GM23338 (cell line): Measurements from ENCODE around the gene PPP1R13L.

Source experiments
- CREB1 ChIP-seq: fragments of 250-450 bp; sonication (Bioruptor Pico); IDR thresholded peaks from 2 replicates; pipeline ENCODE4 v1.5.0; 2020; ENCODE audit warnings: low read depth, mild to moderate bottlenecking, moderate library complexity
- CTCF ChIP-seq, 2 experiments: fragments of 200-600 bp in 1 of 2; sonication (generic) in 1 of 2; conservative IDR thresholded peaks; 2 replicates each; pipeline versions ENCODE4 v1.5.1 to v1.6.1; 2016 to 2017; ENCODE audit warnings: antibody characterized with exemption in 2 of 2, low read depth in 2 of 2, mild to moderate bottlenecking in 2 of 2, moderate library complexity in 1 of 2
- EZH2 ChIP-seq: fragments of 200-600 bp; sonication (generic); IDR thresholded peaks from one replicate; pipeline ENCODE4 v1.8.0; 2017; ENCODE audit warnings: antibody characterized with exemption, mild to moderate bottlenecking, low read depth; ENCODE audit not compliant: unreplicated experiment
- EZH2phosphoT487 ChIP-seq: fragments of 200-600 bp; sonication (generic); IDR thresholded peaks from one replicate; pipeline ENCODE4 v1.8.1; 2018; ENCODE audit warnings: antibody characterized with exemption; ENCODE audit not compliant: unreplicated experiment
- JUNB ChIP-seq: IDR thresholded peaks from one replicate; pipeline ENCODE4 v1.6.1; 2016; ENCODE audit warnings: antibody characterized with exemption; ENCODE audit not compliant: unreplicated experiment
- POLR2AphosphoS5 ChIP-seq: IDR thresholded peaks from 2 replicates; pipeline ENCODE4 v1.6.1; 2016; ENCODE audit warnings: antibody characterized with exemption, low read depth
- STAT1 ChIP-seq: IDR thresholded peaks from one replicate; pipeline ENCODE4 v1.6.1; 2016; ENCODE audit warnings: antibody characterized with exemption; ENCODE audit not compliant: unreplicated experiment
- ZNF331 ChIP-seq: fragments of 250-450 bp; sonication (Bioruptor Pico); IDR thresholded peaks from 2 replicates; pipeline ENCODE4 v1.5.0; 2020; ENCODE audit warnings: low read depth, mild to moderate bottlenecking, moderate library complexity
- ZNF462 ChIP-seq: fragments of 250-450 bp; sonication (Bioruptor Pico); IDR thresholded peaks from 2 replicates; pipeline ENCODE4 v1.5.0; 2020; ENCODE audit warnings: mild to moderate bottlenecking, moderate library complexity
- TF ChIP-seq, protein P1 (sequence below): IDR thresholded peaks from one replicate; pipeline ENCODE4 v1.6.1; 2018; ENCODE audit warnings: antibody characterized with exemption; ENCODE audit not compliant: unreplicated experiment
- TF ChIP-seq, protein P2 (sequence below): IDR thresholded peaks from 2 replicates; pipeline ENCODE4 v1.6.1; 2016; ENCODE audit warnings: antibody characterized with exemption

GRCh38 chr19:45400192-45400591 lies 4.7 kb downstream of the PPP1R13L start:
- TF ChIP-seq CTCF (conservative IDR thresholded peaks at IDR 0.05; ENCODE audit: low read depth in 2 of 2), result no peak
- TF ChIP-seq ZNF331 (CRISPR knock-in tag), result no peak
- TF ChIP-seq, protein P1, sequence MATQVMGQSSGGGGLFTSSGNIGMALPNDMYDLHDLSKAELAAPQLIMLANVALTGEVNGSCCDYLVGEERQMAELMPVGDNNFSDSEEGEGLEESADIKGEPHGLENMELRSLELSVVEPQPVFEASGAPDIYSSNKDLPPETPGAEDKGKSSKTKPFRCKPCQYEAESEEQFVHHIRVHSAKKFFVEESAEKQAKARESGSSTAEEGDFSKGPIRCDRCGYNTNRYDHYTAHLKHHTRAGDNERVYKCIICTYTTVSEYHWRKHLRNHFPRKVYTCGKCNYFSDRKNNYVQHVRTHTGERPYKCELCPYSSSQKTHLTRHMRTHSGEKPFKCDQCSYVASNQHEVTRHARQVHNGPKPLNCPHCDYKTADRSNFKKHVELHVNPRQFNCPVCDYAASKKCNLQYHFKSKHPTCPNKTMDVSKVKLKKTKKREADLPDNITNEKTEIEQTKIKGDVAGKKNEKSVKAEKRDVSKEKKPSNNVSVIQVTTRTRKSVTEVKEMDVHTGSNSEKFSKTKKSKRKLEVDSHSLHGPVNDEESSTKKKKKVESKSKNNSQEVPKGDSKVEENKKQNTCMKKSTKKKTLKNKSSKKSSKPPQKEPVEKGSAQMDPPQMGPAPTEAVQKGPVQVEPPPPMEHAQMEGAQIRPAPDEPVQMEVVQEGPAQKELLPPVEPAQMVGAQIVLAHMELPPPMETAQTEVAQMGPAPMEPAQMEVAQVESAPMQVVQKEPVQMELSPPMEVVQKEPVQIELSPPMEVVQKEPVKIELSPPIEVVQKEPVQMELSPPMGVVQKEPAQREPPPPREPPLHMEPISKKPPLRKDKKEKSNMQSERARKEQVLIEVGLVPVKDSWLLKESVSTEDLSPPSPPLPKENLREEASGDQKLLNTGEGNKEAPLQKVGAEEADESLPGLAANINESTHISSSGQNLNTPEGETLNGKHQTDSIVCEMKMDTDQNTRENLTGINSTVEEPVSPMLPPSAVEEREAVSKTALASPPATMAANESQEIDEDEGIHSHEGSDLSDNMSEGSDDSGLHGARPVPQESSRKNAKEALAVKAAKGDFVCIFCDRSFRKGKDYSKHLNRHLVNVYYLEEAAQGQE, result no peak
- TF ChIP-seq POLR2AphosphoS5, result no peak
- no peak for TF ChIP-seq EZH2phosphoT487
- no peak for TF ChIP-seq EZH2
- TF ChIP-seq JUNB, result no peak
- TF ChIP-seq CREB1 (CRISPR knock-in tag), result no peak
- no peak for TF ChIP-seq ZNF462 (CRISPR knock-in tag)
- TF ChIP-seq, protein P2, sequence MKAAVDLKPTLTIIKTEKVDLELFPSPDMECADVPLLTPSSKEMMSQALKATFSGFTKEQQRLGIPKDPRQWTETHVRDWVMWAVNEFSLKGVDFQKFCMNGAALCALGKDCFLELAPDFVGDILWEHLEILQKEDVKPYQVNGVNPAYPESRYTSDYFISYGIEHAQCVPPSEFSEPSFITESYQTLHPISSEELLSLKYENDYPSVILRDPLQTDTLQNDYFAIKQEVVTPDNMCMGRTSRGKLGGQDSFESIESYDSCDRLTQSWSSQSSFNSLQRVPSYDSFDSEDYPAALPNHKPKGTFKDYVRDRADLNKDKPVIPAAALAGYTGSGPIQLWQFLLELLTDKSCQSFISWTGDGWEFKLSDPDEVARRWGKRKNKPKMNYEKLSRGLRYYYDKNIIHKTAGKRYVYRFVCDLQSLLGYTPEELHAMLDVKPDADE, result no peak
- no peak for TF ChIP-seq STAT1
